ENCODE data around the gene SRL.
A peak's percentile ranks its signal among the peaks of the same experiment; 100 is the strongest.
"Not testable (repeated sequence)": the region's sequence is repeated elsewhere in the genome, so short reads cannot be mapped to it uniquely, and the experiment has no call there.

Gene SRL

GRCh38 chr16:4266372-4266771 is 24.5 kb upstream of the SRL start:
- Mint-ChIP-seq H3K9me3 (no peaks in the 10 kb centered on the region), H3K27ac (peak overlapping the region; percentile 63), H3K4me3 (no peak overlapping the region), H3K36me3 (peaks cover 37% of the 10 kb centered on the region), H3K4me1 (peaks cover 28% of the 10 kb centered on the region)
- DNase-seq (ENCODE audit: low spot score in 2 of 2) (no peak), ATAC-seq (no peak)

GRCh38 chr16:4265676-4266075 is 23.8 kb upstream of the SRL start:
- Mint-ChIP-seq H3K4me1 (peaks cover 22% of the 10 kb centered on the region), H3K27ac (peak overlapping the region; percentile 63), H3K4me3 (no peak overlapping the region), H3K9me3 (no peaks in the 10 kb centered on the region), H3K36me3 (peaks cover 37% of the 10 kb centered on the region)
- ATAC-seq: no peak
- no peak for DNase-seq (ENCODE audit: low spot score in 2 of 2)

DNA sequence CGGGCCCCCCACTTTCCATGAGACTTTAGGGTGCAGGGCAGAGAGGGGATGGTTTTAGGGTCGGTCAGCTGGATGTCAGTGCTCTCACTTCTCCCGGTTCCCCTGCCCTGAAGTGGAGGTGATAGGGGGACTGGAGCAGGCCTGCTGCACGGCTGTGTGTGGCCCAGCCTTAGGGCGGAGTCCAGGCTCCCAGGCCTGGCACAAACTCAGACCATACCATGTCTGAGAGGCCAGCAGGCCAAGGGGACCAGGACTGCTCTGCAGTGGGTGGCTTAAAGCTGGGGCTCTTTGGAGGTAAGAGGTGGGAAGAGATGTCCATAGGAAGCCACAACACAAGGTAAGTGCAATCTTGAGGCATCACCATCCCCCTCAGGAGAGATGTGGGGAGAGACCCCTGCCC is 22.7 kb upstream of the SRL start:
- Mint-ChIP-seq H3K4me3 (no peak overlapping the region), H3K4me1 (peaks cover 18% of the 10 kb centered on the region), H3K27ac (no peak overlapping the region), H3K36me3 (peaks cover 44% of the 10 kb centered on the region), H3K9me3 (no peaks in the 10 kb centered on the region)
- no peak for ATAC-seq
- DNase-seq (ENCODE audit: low spot score in 2 of 2): no peak

DNA sequence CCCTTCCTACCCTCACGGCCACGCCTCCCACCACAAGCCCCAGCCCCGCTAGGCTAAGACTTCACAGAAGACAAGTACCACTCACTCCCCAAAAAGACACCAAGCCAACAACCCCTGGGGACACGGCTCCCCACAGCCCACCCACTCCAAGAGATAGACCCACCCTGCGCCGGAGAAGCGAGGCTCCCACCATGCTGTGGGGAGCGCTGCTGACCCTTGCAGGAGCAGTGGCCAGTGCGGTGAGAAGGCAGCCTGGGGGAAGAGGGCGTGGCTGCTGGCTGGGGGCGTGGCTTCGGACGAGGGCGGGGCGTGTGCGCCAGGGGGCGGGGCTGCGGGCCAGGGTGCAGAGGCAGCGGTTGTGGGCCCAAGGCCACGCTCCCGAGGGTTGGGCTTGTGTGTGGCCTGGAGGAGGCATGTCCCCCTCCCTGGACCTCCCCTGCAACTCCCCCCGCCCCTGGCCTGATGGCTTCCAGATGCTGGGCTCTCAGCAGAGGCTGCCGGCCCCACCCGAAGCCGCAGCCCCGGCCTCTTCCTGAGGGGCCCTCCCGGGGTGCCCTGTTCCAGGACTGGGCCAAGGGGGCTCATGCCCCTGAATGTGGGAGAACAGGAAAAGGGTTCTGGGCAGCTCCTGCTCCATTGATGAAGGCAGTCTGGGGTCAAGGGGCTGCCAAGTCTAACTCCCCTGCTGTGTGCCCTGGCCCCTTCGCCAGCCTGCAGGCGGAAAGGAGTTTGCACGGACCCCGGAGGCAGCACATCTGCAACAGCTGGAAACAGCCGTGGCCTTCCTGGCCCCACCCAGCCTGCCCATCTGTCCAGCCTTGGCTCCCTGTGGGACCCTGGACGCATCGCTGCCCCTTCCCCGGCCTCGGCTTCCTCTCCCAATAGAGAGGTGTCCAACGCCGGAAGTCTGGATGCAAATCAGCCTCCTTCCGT is 21.9 kb upstream of the SRL start:
- H3K4me3 Mint-ChIP-seq: no peak overlapping the region
- ATAC-seq (peak; percentile 14), DNase-seq (ENCODE audit: low spot score in 2 of 2) (no peak)

DNA sequence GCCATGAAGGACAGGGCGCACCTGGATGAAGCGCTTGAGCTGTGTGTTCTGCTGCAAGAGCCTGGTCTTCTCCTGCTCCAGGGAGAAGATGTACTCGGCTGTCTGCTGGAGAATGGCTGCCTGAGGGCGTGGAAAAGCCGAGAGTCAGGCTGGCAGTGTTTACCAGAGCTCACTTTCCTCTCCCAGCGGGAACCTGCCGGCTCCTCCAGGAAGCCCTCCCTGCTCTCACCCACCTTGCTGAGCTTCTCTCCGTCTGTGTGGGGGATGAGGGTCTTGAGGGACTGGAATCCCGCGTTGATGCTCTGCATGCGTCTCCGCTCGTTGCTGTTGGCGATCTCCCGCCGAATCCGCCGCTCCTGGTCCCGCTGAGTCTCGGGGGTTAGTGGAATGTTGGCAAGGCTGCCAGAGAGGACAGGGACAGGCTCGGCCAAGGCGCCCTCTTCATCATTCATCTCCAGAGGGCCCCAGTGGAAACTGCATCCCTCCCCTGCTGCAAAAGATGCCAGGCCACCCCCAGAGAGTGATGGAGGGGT is 20.5 kb upstream of the SRL start:
- H3K36me3 Mint-ChIP-seq: peaks cover 66% of the 10 kb centered on the region

More for the DNA sequence above, 21.9 kb upstream of the SRL start:
- H3K9me3 Mint-ChIP-seq: no peaks in the 10 kb centered on the region
- H3K27ac Mint-ChIP-seq: no peak overlapping the region
- H3K4me1 Mint-ChIP-seq: peaks cover 18% of the 10 kb centered on the region
- H3K36me3 Mint-ChIP-seq: peaks cover 52% of the 10 kb centered on the region

GRCh38 chr16:4261557-4262172 is 19.8 kb upstream of the SRL start:
- peaks cover 11% of the 10 kb centered on the region for H3K4me1 Mint-ChIP-seq
- peaks cover 73% of the 10 kb centered on the region for H3K36me3 Mint-ChIP-seq
- no peak overlapping the region for H3K27ac Mint-ChIP-seq
- H3K9me3 Mint-ChIP-seq: no peaks in the 10 kb centered on the region
- DNase-seq (ENCODE audit: low spot score in 2 of 2) (peak; percentile 42 to 71), ATAC-seq (peak; percentile 64)
- H3K4me3 Mint-ChIP-seq: no peak overlapping the region

More for the DNA sequence above, 20.5 kb upstream of the SRL start:
- Mint-ChIP-seq H3K4me1 (peaks cover 11% of the 10 kb centered on the region), H3K9me3 (no peaks in the 10 kb centered on the region), H3K27ac (no peak overlapping the region), H3K4me3 (no peak overlapping the region)
- DNase-seq (ENCODE audit: low spot score in 2 of 2): no peak
- ATAC-seq: no peak

- DNase-seq (ENCODE audit: low spot score in 2 of 2): no peak
- no peaks in the 10 kb centered on the region for H3K9me3 Mint-ChIP-seq
- H3K36me3 Mint-ChIP-seq: peaks cover 67% of the 10 kb centered on the region
- H3K27ac Mint-ChIP-seq: peak overlapping the region; percentile 64
- peaks cover 11% of the 10 kb centered on the region for H3K4me1 Mint-ChIP-seq
- H3K4me3 Mint-ChIP-seq: no peak overlapping the region
- no peak for ATAC-seq
These were observed 18.5 kb upstream of the SRL start for GRCh38 chr16:4260360-4260759.

- peaks cover 60% of the 10 kb centered on the region for H3K36me3 Mint-ChIP-seq
- ATAC-seq: no peak
These were observed 16.0 kb upstream of the SRL start for GRCh38 chr16:4257646-4258556.

GRCh38 chr16:4253394-4254150 is 11.7 kb upstream of the SRL start:
- Mint-ChIP-seq H3K4me3 (peak overlapping the region; percentile 93), H3K36me3 (peaks cover 19% of the 10 kb centered on the region), H3K4me1 (peaks cover 11% of the 10 kb centered on the region), H3K9me3 (no peaks in the 10 kb centered on the region), H3K27ac (peak overlapping the region; percentile 96)
- ATAC-seq (peak; percentile 97), DNase-seq (ENCODE audit: low spot score in 2 of 2) (peak; percentile 96 to 99)

More at GRCh38 chr16:4257646-4258556, 16.0 kb upstream of the SRL start:
- Mint-ChIP-seq H3K4me3 (no peak overlapping the region), H3K9me3 (no peaks in the 10 kb centered on the region), H3K27ac (peak overlapping the region; percentile 24), H3K4me1 (peaks cover 11% of the 10 kb centered on the region)
- DNase-seq (ENCODE audit: low spot score in 2 of 2): no peak

GRCh38 chr16:4253012-4253393 is 11.1 kb upstream of the SRL start:
- Mint-ChIP-seq H3K4me3 (peak overlapping the region; percentile 93), H3K27ac (peak overlapping the region; percentile 96), H3K36me3 (peaks cover 13% of the 10 kb centered on the region), H3K4me1 (peaks cover 11% of the 10 kb centered on the region)
- H3K9me3 Mint-ChIP-seq; ATAC-seq; DNase-seq (ENCODE audit: low spot score in 2 of 2): not testable (repeated sequence)

DNA sequence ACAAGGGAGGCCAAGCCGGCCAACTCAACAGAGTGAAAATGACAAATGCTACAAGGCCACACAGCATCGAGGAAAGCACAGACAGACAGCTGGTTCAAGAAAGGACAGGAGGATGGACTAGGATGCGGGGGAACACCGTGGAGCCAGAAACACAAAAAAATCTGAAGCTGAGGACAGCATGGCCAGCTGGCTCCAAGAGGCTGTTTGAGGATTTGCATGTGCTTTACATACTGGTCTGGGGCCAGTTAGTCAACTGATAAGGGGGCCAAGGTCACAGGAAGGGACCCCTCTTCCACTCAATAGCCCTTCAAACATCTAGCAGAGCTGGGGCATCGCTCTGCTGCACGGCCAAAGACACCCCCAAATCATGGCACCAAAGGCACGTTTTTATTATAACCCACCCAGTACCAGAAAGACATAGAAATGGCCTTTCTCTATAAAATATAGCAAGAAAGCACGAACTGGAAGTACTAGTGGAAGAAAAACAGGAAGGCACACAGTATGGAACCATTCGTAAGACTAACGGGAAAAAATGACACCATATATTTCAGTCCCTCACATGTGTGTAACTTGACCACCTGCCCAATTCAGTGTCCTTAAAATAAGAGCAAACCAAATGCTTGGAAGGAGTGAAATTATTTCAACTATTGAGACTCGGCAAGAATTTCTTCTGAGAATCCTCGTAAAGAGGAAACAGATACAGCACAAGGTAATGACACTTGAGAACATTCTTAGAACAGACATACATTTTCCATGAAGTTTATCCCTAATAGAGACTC is 7.8 kb upstream of the SRL start:
- DNase-seq (ENCODE audit: low spot score in 2 of 2) (no peak), ATAC-seq (no peak)
- Mint-ChIP-seq H3K36me3 (no peaks in the 10 kb centered on the region), H3K4me1 (peaks cover 11% of the 10 kb centered on the region), H3K9me3 (no peaks in the 10 kb centered on the region), H3K4me3 (no peak overlapping the region), H3K27ac (no peak overlapping the region)

DNA sequence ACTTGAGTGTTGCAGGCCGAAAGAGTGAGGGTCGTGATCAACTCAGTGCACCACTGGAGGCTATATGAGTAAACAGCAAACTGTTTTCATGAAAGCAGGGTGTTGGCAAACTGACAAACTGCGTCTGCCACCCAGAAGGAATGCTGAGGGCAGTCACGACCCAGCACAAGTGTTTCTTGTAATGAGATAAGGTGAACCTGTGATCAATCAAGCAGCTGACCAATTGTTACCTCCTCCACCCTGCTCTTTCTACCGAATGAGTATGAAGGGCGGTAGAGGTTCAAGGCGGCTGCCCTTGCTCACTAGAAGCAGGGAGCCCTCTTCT is 5.5 kb upstream of the SRL start:
- peaks cover 5% of the 10 kb centered on the region for H3K4me1 Mint-ChIP-seq
- no peak for DNase-seq (ENCODE audit: low spot score in 2 of 2)
- no peak for ATAC-seq
- no peaks in the 10 kb centered on the region for H3K36me3 Mint-ChIP-seq
- H3K9me3 Mint-ChIP-seq: no peaks in the 10 kb centered on the region
- no peak overlapping the region for H3K4me3 Mint-ChIP-seq
- no peak overlapping the region for H3K27ac Mint-ChIP-seq

DNA sequence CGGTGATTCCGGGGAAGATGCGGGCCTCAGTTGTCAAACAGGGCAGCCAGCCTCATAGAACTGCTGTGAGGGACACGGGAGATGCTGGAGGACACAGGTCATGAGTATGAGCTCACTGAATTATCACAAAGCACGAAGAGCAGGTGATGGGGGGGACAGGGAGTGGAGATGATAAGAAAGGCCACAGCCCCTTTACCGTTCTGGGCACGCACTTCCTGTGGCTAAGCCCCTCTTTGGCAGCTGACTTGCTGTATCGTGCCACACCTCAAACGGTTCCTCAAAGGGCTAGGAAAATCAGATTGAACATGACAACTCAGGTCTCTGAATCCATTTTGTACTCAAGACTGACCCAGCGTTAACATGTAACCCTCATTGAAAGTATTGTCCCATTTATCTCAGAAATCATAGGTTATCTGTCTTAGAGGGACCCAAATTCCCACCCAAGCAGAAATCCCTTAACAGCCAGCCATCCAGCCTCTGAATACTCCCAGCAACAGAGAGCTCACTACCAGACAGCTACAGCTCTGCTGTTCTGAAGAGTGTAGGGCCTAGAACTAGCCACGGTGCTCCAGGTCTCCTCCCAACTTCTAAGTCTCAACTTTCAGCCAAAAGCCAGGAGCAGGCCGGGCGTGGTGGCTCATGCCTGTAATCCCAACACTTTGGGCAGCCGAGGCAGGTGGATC is 5.0 kb upstream of the SRL start:
- no peaks in the 10 kb centered on the region for H3K36me3 Mint-ChIP-seq
- H3K4me1 Mint-ChIP-seq: peaks cover 5% of the 10 kb centered on the region
- no peak overlapping the region for H3K27ac Mint-ChIP-seq
- ATAC-seq (peak; percentile 8), DNase-seq (ENCODE audit: low spot score in 2 of 2) (no peak)
- no peaks in the 10 kb centered on the region for H3K9me3 Mint-ChIP-seq
- no peak overlapping the region for H3K4me3 Mint-ChIP-seq

Data from stimulated activated effector memory CD8-positive, alpha-beta T cell treated with anti-CD3 and anti-CD28 coated beads, Interleukin-12 subunit alpha, Interleukin-12 subunit beta, amount 100 ng/mL, for 72 hours (primary cell).